K562 (cell line): ENCODE data around the gene SRPX. TPM values are rescaled to one million over a fixed set of nuclear protein-coding genes. Genes with fewer than 3 reads are reported as not detected.

Experiments
- ATAC-seq: fragments of 200-7000 bp; cut with Tn5 transposase; 3 replicates; pipeline ENCODE4 v1.9.1; 2020; ENCODE audit warnings: moderate library complexity
- BruUV-seq: library from RNA; stranded (reverse); fragments of 400-500 nt; replicated peaks from 2 replicates; lab custom pipeline; 2021; lab: Mats Ljungman, UMichigan
- CTCF ChIA-PET: fragments of 300-600 bp; formaldehyde crosslinking; extraction: SDS; loops from one replicate; lab custom pipeline; 2021; ENCODE audit warnings: low intra/inter-chr PET ratio; lab: Yijun Ruan, JAX
- POLR2A ChIA-PET: fragments of 300-600, 350-650 bp; sonication (Branson Sonifier 250); formaldehyde crosslinking; extraction: SDS; loops from one replicate; lab custom pipeline; 2021; ENCODE audit warnings: antibody characterized with exemption, inconsistent platforms; lab: Yijun Ruan, JAX
- DNase-seq, 4 experiments: peaks; one replicate each; pipeline versions ENCODE4 v3.0.0 to v3.0.0-alpha.2; 2011 to 2018; ENCODE audit warnings: low spot score in 3 of 4, mixed read lengths in 3 of 4; ENCODE audit errors: extremely low read depth in 1 of 4
- FAIRE-seq: peaks from 2 replicates; lab custom pipeline; 2011; peaks lifted over from hg19 to GRCh38; lab: Jason Lieb, UNC
- H2AFZ ChIP-seq: 2 replicates; pipeline ENCODE4 v1.6.0; 2011; ENCODE audit warnings: low read depth, low read length, control low read depth, inconsistent platforms
- H3K27ac ChIP-seq: fragments of 200-600 bp; 3 replicates; pipeline ENCODE4 v1.8.0; 2011; ENCODE audit warnings: low read depth, mild to moderate bottlenecking, control low read depth, inconsistent platforms, low read length, moderate library complexity, mixed read lengths; ENCODE audit errors: extremely low read depth
- H3K27me3 ChIP-seq, 2 experiments: fragments of 300-600 bp in 1 of 2; 2 replicates in 1 of 2; 3 replicates in 1 of 2; pipeline versions ENCODE4 v1.6.0 to v1.8.0; 2011; ENCODE audit warnings: inconsistent platforms in 2 of 2, low read length in 2 of 2, mild to moderate bottlenecking in 1 of 2, mixed read lengths in 1 of 2, moderate library complexity in 1 of 2; ENCODE audit not compliant: control insufficient read depth in 2 of 2, insufficient read depth in 2 of 2
- H3K36me3 ChIP-seq: fragments of 300-600 bp; 3 replicates; pipeline ENCODE4 v1.8.0; 2011; ENCODE audit warnings: mild to moderate bottlenecking, low read length, inconsistent platforms; ENCODE audit not compliant: control insufficient read depth, insufficient read depth
- H3K4me1 ChIP-seq, 2 experiments: fragments of 200-600 bp in 1 of 2; replicated peaks in 1 of 2; 2 replicates in 1 of 2; 3 replicates in 1 of 2; pipeline versions ENCODE4 v1.5.1 to v1.8.0; 2011; ENCODE audit warnings: inconsistent platforms in 2 of 2, low read length in 2 of 2, mild to moderate bottlenecking in 1 of 2, mixed read lengths in 1 of 2, moderate library complexity in 1 of 2; ENCODE audit not compliant: control insufficient read depth in 2 of 2, insufficient read depth in 2 of 2
- H3K4me2 ChIP-seq: 2 replicates; pipeline ENCODE4 v1.6.1; 2011; ENCODE audit warnings: low read length, control low read depth, inconsistent platforms, mixed read lengths; ENCODE audit not compliant: insufficient read depth
- H3K4me3 ChIP-seq: fragments of 200-600 bp; sonication (generic), shearing (Covaris generic); 2 replicates; pipeline ENCODE4 v1.5.1; 2016; ENCODE audit warnings: control low read depth, inconsistent platforms
- H3K79me2 ChIP-seq: fragments of 200-600 bp; 3 replicates; pipeline ENCODE4 v1.8.0; 2011; ENCODE audit warnings: low read length, inconsistent platforms; ENCODE audit not compliant: control insufficient read depth, insufficient read depth
- H3K9ac ChIP-seq, 2 experiments: 2 replicates each; pipeline versions ENCODE4 v1.6.0 to v1.6.1; 2011; ENCODE audit warnings: low read depth in 2 of 2, low read length in 2 of 2, control low read depth in 1 of 2, inconsistent platforms in 1 of 2, mild to moderate bottlenecking in 1 of 2, mixed read lengths in 1 of 2; ENCODE audit not compliant: insufficient read depth in 1 of 2
- H3K9me1 ChIP-seq: one replicate; pipeline ENCODE4 v1.6.0; 2011; ENCODE audit warnings: inconsistent platforms, mild to moderate bottlenecking, low read length, moderate library complexity; ENCODE audit not compliant: control insufficient read depth, insufficient read depth
- H3K9me3 ChIP-seq: replicated peaks from 2 replicates; pipeline ENCODE4 v1.5.1; 2011; ENCODE audit warnings: low read depth, low read length, inconsistent platforms; ENCODE audit not compliant: control insufficient read depth, insufficient read depth
- H4K20me1 ChIP-seq: replicated peaks from 2 replicates; pipeline ENCODE4 v1.6.1; 2011; ENCODE audit warnings: low read length, inconsistent platforms, mixed read lengths; ENCODE audit not compliant: control insufficient read depth, insufficient read depth
- ZNF124 ChIP-seq: sonication (generic); formaldehyde crosslinking; IDR thresholded peaks from 2 replicates; pipeline ENCODE4 v1.8.1; 2022; ENCODE audit warnings: missing genetic modification reagents
- ZNF740 ChIP-seq, 3 experiments: fragments of 200-800 bp in 1 of 3; sonication (Bioruptor generic) in 1 of 3; sonication (generic) in 1 of 3; formaldehyde crosslinking in 1 of 3; IDR thresholded peaks; 2 replicates each; pipeline versions ENCODE4 v1.6.1 to v1.8.0; 2016 to 2022; ENCODE audit warnings: mild to moderate bottlenecking in 2 of 3, missing compliant biosample characterization in 2 of 3, missing genetic modification characterization in 2 of 3, missing genetic modification reagents in 1 of 3
- WGBS: fragments of 100-300 bp; shearing (Covaris generic); methylation state at CpG from one replicate; pipeline ENCODE4 v1.1.6; 2016; ENCODE audit warnings: low coverage, mixed read lengths; ENCODE audit not compliant: insufficient coverage; ENCODE audit errors: missing lambda C conversion rate; 5-methylcytosine and 5-hydroxymethylcytosine counted together
- in situ Hi-C: fragments of 300-500 bp; cut with MboI; formaldehyde crosslinking; loops from 4 replicates; pipeline ENCODE4 v1.15.0; 2018; ENCODE audit warnings: inconsistent platforms, mixed read lengths
- intact Hi-C: fragments of 100-400 bp; cut with micrococcal nuclease; formaldehyde crosslinking; loops from 2 replicates; pipeline ENCODE4 v1.14.2; 2022
- polyA plus RNA-seq, 8 experiments: library from polyadenylated mRNA; depleted of rRNA in 4 of 8; stranded (reverse) in 5 of 8; unstranded in 3 of 8; fragments of >200 nt; fragmentation: Nextera tagmentation in 2 of 8; fragmentation: Illumina TruSeq in 1 of 8; extraction: Ambion mirVana in 2 of 8; extraction: Trizol in 1 of 8; gene quantifications; 2 replicates each; pipeline versions ENCODE4 v1.2.1 to v1.2.3, GENCODE V29; 2011 to 2014; ENCODE audit warnings: inconsistent platforms in 1 of 8, missing spikeins in 1 of 8
- total RNA-seq, 7 experiments: library from RNA; depleted of rRNA in 6 of 7; stranded (reverse); fragments of >200 nt in 6 of 7; fragmentation: Illumina TruSeq in 2 of 7; extraction: Trizol in 2 of 7; gene quantifications; 2 replicates each; pipeline versions ENCODE4 v1.2.1 to v1.2.3, GENCODE V29; 2011 to 2021; ENCODE audit warnings: low replicate concordance in 1 of 7

The SRPX gene
- total and polyA plus RNA-seq, 9 of the 15 experiments (the other 6 are each of a cell fraction or from before 2014, with no cell fraction given), result 0.11 to 0.77 (median 0.38) TPM; not detected in 2

- in situ Hi-C loops, result no loop called here
- no peak for TF ChIP-seq ZNF124 (CRISPR knock-in tag)
- no peak for TF ChIP-seq ZNF740 (CRISPR knock-in tag; IDR thresholded peaks at IDR 0.05)
- no peak for TF ChIP-seq ZNF740 (tag; IDR thresholded peaks at IDR 0.05)
- TF ChIP-seq, all 486 proteins: peak for 0
- H3K4me2 ChIP-seq, result no peak overlapping the region
- no peak for DNase-seq
- no peak overlapping the region for H2AFZ ChIP-seq
- H3K27ac ChIP-seq, result no peak overlapping the region
- H3K4me1 ChIP-seq, result no peaks in the 10 kb centered on the region; a peak in 1 of 5 replicates
- CTCF ChIA-PET, result no interaction called here
- no peak for ATAC-seq
- peaks cover 0 to 12% of the 10 kb centered on the region in 2 experiments; a peak in 3 of 5 replicates for H3K27me3 ChIP-seq
- no peaks in the 10 kb centered on the region for H3K79me2 ChIP-seq
- no peak overlapping the region for H3K9ac ChIP-seq
- POLR2A ChIA-PET, result interaction anchor here (0.5 to 0.6 kb wide), 3 partner anchors 20 to 499 kb away, joined by 3 read pairs; no protein-coding TSS in a partner anchor
- H3K9me1 ChIP-seq, result no peaks in the 10 kb centered on the region
- BruUV-seq, result no TSS peak
- H3K4me3 ChIP-seq, result no peak overlapping the region
- WGBS, result 0% methylated on average over 10 of the region's 11 CpGs
- FAIRE-seq, result no peak
- H3K36me3 ChIP-seq, result no peaks in the 10 kb centered on the region
- no peaks in the 10 kb centered on the region for H4K20me1 ChIP-seq
- intact Hi-C loops, result loop anchor here (10.0 kb wide), 1 partner anchor 110 kb away; the partner anchor contains the start of gene RPGR
- H3K9me3 ChIP-seq, result no peaks in the 10 kb centered on the region
Observed at GRCh38 chrX:38214551-38215531, 5.8 kb downstream of the SRPX start.
